CD4-positive, alpha-beta T cell treated with Interleukin-4 for 1 hour (primary cell): ENCODE data around the gene SMARCA2.

Experiments
- DNase-seq, 2 donors: peaks; one replicate each; pipeline ENCODE4 v3.0.0-alpha.2; 2020 to 2022

Gene SMARCA2

DNA sequence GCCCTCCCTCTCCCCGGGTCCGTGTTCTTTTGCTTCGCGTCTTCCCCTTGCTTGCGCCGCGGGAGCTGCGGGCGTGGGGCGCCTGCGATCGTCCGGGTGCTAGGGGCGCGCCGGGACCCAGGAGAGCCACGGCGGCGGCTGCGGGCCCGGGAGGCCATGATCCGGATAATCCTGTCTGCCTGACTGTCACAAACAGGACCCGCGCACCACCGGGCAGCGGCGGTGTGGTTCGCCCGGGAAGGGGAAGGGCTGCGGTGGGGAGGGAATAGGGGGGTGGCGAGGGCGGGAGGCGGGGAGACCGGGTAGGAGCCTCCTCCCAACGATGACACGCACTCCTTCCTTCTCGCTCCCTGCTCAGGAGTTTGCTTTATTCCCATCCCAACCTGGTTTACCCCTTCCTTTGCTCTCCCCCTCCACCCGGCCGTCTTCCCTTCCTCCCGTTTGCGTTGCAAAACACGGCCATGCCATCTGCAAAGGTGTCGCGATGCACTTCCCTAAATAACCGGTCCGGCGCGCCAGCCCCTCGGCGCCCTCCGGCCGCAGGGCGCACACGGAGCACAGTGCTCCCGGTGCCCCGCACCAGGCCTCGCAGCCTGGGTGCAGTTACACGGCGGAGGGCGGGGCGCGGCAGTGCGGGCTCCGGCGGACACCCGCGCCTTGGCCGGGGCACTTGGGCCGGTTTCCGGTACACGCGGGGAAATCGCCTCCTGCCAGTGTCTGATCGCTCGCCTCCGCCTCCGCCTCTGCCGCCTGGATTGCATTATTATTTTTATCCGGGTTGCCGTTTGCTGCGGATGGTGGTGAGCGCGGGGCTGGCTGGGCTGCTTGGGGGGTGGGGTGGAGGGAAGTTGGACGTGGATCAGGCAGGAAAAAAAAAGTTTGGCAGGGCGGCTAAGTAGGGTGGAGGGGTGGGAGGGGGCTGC is 1.5 kb downstream of the SMARCA2 start:
- peak; percentile 55 to 67 for DNase-seq

DNA sequence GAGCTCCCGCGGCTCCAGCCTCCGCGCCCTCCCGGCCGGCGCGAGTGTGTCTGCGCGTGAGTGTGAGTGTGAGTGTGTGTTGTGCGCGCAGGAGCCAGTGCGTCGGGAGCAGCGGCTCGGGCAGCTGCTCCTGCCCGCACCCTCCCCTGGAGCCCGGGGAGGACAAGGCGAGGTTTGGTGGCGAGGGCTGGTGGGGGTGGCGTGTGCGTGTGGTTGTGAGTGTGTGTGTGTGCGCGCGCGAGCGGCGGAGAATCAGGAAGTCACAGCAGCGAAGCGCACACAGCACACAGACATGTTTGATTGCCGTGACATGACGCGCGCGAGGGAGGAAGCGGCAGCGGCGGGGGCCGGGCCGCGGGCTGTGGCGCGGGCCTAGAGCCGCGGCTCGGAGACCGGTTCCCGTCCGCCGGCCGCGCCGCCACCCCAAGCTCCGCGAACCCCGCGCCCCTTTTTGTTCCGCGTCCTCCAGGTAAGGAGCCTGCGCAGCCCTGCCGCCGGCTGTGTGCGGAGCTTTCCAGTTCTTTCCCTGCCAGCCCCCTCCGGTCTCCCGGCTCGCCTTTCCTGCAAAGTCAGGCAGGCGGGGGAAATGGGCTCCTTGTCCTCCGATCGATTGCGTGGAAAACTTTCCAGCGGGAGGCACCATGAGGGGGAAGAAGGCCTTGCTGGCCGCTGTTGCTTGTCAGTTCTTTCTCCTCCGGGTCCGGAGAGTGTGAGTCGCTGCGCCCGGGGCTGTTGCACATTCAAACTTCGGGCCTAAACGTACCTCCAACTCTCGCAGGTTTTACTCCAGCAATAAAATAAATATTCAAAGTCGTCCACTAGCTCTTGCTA is 2.4 kb downstream of the SMARCA2 start:
- peak; percentile 87 to 90 for DNase-seq

DNA sequence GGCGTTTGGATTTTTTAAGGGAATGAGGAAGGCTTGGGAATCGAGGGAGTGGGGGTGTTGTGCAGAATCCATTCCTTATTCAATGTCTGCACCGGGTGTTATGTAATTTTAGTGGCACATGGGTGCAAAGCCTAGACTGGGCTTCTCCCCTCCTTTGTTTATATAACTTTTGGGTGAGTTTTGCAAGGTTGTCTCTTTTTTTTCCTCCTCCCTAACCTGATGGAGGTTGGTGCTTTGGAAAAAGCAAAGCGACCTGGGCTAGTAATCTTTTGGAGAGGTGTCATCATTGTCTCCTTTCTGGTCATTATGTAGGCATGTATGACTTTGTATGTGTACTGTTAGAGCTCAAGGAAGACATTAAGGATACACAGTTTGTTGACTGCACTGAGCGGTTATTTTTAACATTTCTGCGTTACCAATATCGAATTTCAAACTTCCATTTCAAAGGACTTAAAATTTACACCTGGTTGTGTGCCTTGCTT is 3.1 kb downstream of the SMARCA2 start:
- DNase-seq: no peak

DNA sequence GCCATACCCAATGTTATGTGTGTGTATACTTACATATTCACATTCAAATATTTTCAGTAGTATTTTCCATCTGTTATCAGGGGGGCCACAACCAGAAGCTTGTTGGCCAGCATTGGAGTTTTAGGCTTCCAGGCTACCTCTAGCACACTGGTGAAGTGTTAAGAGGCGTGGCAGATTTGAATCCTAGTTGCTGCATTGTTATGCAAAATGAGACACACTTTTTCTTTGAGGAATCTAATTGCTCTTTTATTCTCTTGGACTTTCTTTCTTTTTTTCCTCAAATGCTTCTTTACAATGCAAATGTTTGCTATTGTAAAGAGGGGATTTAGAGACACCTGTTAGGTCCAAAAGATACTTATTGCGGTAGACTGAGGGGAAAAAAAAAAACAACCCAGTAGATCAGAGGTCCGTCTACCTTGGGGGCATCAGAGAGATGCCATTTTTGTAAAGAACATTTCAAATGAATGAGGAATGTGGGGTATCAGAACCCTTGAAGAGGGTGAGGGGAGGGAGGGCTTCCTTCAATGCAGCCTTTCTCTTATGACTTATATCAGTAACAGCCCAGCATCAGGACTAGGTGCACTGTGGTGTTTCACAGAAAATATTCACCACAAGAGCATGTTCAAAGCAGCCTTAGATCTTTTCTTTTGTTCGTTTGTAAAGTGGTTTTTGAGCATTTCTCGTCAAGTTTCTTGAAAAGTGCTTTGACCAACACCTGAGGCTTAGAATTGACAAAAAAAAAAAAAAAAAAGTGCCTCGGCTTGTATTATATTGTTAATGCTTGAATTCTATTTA is 3.8 kb downstream of the SMARCA2 start:
- peak; percentile 43 to 80 for DNase-seq

DNA sequence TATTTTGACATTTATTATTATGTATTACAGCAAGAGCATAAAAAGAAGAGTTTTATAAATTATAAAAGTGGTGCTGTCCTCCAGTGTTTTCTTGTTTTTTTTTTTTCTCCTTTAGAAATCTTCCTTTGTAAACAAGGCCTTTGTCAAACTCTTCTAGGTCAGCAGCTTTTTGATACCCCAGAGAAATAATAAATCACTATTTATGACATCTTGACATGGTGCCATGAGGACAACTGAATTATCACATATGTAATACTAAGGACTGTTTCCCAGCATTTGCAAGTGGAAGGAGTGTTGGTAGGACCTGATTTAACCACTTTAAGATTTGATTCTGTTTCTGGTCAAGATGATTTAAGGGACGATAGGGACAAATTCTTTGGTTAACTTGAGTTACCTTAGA is 4.6 kb downstream of the SMARCA2 start:
- no peak for DNase-seq

DNA sequence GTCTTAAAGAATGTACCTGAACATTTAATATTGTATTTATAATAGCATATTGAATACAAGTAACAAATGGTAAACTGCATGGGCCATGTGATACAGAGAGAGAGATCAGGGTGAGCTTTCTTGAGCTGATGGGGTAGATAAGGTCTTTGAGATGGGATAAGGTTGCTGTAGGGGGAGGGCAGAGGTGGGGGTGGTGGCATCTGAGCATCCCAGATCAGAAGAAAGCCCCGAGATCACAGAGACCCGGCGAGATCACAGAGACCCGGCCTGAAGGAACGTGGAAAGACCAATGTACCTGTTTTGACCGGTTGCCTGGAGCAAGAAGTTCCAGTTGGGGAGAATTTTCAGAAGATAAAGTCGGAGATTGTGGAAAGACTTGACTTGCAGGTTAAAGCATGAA is 6.6 kb downstream of the SMARCA2 start:
- DNase-seq: no peak

DNA sequence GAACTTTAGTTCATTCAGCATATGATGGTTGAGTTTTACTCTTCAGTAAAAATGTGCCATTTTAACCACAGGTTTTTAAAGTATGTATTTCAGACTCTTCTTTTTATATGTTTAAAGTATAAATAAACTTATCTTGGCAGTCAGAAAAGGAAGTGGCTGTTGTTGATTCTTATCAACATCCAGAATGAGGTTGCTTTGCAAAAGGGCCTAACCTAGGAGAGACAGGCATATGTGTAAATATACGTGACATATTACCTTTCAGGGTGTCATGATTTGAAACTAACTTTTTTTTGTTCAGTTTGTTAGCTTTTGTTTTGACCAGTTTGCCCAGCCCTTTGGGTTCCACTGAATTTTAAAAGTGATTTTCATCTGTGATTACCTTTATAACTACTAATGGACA is 7.4 kb downstream of the SMARCA2 start:
- peak in 1 of 2 donors; percentile 71 for DNase-seq

DNA sequence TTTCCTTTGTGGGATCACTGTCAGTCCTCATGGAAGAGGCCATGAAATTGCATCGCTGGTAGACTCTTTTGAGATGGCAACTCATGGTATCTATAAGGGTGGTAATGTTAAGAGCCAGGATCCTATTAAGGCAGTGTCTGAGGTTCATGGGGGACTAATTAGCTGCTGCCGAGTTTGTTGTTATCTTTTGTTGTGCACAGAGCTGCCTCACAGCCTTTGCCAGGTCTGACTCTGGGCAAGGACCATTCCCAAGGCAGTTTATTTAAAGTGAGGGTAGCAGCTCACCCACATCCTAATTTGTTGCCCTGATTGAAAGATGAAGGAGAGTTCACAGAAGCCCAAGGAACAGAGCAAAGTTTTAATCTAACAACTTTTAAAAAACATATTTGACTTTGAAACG is 7.9 kb downstream of the SMARCA2 start:
- DNase-seq: no peak

DNA sequence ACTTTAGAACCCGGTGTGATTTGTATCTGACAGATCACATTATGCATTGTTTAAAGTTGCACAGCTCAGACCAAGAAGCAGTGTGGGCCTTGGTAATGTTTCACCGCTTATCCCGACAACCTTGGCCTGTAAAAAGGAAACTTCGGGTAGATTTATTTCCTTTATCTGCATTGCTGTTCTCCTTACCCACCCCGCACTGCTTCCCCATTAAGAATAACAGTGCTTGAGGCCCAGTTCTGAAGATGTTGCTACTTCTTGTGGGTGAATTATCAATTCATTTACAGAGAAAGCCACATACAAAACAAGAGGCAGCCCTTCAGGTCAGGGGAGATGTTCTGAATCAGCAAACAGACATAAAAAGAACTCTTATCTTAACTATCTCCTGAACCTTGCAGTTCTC is 8.4 kb downstream of the SMARCA2 start:
- peak in 1 of 2 donors; percentile 45 for DNase-seq

DNA sequence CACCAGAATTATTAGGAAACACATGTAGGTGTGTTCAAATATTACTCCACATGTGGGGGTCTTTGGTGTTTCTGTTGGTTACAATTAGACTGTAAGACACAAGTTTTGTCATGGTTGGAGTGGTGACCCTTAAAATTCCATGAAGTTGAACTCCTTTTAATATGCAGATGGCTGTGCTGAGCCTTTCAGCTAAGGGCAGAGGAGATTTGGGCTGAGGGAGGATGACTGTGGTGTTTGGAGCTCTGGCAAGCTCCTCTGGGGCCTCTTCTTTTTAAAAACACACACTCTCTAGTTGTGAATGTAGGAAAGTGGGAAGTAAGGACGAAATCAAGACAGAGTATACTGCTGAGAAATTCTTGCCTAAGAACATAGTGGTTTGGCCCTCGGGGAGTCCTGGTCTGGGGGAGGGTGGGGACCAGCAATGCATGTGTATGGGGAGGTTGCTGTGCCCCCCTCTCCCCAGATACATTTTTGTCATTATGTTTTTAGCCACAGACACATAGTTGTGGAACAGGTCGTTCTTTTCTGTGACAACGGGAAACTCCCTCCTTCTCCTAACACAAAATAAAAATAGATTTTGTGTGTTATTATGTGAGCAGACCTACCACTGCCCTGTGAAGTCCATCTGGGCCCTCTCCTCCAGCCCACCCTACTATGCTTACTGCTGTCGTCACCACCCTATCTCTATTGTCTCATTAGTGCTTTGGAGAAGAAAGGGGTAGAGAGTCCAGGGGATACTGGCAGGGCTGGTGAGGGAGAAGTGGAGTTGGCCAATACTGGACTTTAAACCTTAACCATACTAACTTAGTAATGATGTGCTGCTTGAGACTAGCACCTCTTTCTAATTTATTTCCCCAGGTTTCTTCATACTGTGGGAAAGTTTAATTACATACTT is 10.0 kb downstream of the SMARCA2 start:
- no peak for DNase-seq

DNA sequence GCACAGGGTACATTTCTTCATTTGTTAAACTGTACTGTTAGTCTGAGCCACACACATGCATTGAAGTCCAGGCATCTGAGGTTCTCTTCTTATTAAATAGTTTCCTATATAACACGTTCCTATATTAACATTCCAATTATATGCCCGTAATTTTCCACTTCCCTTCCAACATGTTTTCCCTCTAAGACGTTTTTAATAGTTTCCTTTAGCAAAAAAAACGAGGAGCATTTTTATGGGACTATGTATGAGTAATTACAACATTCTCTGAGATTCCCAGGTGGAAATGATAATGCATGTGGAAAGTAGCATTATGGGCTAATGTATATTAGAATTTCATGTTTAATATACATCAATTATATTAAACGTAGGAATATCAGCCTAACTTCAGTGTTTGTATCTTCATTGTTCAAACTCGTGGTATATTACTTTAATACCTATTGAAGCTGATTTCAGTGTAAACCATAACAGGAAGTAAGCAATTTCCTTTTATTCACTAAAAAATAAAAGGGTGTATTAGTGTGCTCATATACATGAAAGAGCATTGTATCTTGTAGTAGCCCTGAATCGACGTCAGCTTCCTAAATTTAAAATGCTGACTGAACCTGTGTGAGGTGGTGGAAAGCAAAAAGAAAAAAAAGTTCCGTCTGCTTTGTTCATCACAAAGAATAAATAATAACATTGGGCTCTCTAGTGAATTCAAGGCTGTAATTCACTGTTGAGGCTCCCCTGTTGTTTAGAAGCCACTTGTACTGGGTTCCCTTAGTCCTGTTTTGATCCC is 11.3 kb downstream of the SMARCA2 start:
- peak in 1 of 2 donors; percentile 75 for DNase-seq

DNA sequence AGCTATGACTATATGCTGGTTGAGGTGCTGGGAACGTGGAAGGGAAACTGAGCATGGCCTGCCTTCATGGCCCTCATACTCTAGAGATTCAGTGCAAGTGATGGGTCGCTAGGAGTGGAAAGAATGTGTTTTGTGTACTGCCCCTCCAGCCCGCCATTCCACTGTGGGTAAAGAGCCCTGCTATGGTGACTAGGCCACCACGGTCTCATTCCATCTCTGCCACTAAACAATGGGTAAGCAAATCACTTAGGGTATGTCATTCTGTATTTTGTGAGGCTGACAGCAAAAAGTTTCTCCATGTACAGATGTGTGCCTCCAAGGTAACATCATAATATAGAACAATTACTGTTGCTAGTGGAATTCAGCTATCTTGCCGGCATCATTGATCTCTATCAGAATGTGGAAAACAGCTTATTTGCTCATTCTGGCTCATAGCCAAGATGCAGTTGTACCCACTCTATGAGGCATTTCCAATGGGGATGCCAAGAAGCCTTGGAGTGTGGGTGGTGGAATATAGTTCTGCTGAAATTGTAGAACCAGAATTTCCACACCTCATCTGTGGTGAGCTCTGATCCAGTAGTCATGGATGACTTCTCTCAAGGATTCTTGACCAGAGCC is 12.5 kb downstream of the SMARCA2 start:
- no peak for DNase-seq

DNA sequence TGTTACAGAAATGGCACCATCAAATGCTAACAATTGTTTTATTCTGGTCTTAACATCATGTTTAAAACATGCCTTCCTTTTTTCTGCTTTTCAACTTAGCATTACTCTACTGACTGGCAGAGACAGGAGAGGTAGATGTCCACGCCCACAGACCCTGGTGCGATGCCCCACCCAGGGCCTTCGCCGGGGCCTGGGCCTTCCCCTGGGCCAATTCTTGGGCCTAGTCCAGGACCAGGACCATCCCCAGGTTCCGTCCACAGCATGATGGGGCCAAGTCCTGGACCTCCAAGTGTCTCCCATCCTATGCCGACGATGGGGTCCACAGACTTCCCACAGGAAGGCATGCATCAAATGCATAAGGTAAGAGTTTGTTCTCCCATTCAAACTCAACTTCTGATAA is 13.7 kb downstream of the SMARCA2 start:
- no peak for DNase-seq

DNA sequence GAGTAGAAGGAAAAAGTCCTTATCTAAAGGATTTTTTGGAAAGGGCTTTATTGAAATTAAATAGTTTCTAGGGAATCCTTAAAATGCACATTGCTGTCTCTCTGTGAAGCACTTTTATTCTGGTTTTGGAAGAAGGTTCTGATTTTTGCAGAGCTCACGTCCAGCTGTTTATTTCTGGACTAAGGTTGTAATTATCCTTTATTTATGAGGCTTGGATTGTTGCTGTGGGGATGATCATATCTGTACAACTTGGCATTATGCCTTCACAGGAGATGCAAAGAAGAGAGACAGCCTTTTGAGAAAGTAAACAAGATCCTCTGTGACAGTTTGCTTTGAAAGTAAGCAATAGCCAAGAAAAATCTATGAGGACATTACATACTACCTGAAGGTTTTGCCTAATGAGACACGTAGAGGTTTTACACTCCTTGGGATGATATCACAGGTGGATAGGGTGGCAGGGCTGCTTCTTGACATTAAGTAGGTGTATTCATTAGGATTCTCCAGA is 14.6 kb downstream of the SMARCA2 start:
- no peak for DNase-seq

DNA sequence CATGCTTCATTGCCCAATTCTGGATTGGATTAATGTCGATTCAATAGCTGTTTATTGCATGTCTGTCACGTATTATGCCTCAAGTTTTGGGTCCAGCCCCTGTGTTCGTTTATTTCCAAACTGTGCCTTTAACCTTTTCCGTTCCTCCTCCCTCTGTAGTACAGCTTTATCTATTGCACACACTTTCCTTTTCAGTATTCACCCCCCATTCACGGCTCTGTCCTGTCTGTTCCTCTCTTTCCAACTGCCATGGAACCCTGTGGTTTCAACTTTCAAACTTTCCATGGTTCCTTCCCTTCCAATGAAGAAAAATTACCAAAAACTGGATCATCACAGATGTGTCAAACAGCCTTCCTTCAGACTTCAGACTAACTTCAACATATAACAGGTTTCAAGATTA is 17.1 kb downstream of the SMARCA2 start:
- DNase-seq: no peak

DNA sequence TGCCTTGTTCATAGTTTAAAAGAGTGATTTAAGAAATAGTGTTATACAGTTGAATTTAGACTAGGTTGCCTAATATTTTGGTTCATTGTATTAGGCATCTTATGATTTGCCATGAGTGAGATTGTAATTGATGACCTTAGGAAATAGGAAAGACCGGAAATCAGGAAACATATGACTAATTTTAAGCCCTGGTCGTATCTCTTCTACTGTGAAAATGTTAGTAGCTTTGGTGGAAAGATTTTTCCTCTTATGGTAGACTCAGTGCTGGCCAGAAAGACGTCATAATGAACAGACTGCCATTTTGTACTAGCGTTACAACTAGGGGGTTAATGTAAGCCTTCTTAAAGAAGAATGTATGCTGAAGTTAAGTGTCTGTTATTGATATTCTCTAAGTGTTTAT is 21.7 kb downstream of the SMARCA2 start:
- no peak for DNase-seq

DNA sequence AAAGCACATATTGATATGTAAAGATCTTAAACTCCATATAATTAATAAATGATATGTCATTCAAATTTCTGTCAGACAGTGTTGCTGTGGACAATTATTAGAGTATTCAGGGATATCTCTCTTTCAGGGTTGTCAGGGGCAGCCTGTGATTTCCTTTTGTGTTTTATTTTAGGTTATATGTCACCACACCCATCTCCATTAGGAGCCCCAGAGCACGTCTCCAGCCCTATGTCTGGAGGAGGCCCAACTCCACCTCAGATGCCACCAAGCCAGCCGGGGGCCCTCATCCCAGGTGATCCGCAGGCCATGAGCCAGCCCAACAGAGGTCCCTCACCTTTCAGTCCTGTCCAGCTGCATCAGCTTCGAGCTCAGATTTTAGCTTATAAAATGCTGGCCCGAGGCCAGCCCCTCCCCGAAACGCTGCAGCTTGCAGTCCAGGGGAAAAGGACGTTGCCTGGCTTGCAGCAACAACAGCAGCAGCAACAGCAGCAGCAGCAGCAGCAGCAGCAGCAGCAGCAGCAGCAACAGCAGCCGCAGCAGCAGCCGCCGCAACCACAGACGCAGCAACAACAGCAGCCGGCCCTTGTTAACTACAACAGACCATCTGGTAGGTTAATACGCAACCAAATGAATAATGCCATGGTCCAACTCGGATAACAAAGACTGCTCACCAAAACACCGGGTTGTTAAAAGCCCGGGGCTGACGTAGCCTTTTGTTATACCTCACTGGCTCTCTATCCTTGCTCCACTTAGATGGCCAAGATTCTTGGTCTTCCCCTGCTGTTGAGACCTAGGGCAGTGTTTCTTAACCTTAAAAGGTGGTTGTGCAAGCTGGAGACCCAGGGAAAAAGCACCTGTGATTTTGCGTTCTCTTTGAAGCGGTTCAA is 24.4 kb downstream of the SMARCA2 start:
- DNase-seq: no peak

DNA sequence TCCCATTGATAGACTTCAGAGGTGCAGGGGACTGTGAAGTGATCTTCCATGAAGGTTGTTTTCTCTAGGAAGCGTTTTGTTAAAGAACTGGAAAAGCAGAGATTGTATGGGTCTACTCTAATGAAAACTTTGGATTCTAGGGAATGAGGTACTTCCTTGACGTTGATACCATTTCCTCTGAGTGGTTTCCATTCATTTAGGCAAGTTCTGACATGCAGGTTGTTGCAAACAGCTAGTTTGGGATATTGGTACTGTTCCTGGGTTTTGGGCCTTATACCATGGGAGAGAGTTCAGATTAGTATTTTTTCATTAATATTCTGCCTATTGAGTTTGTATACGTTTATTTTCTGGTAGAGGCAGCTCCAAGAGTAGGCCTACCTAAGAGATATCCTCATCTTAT is 25.7 kb downstream of the SMARCA2 start:
- DNase-seq: no peak

DNA sequence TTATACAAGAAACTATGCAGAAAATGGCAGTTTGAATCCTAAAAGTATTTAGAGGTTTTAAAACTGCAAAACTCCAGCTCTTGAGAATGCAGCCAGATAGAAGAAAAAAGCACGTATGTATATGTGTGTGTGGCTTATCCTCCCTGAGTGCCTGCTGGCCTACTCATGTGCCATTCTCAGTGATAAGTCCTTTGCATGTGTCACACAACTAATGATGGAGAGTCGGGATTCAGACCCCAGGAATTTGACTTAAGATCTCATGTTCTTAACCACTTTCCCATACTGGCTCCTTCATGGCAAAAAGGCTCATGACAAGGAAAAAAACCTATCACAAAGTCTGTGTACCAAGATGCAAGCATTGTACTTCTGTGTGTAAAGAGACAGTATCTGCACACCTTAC is 26.6 kb downstream of the SMARCA2 start:
- DNase-seq: no peak
